ENCODE measurements around the gene LTBP2.

DNA sequence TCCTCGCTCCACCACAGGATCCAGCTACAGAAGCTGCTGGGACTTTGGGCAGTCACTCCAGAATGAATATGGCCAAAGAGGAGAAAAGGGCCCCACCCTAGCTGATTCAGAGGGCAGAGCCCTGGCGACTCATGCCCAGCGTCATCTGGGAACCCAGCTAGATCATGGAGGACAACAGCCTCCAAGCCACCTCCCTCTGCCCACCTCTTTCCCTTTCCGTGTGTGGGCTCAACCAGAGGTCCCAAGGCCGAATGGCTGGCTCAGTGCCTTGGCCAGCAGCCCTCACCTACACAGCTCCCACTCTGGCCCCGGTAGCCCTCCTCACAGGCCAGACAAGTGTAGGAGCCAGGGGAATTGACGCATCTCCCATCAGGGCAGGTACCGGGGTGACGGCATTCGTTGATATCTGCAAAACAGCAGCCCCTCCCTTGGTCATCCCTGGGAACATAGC lies 101.1 kb downstream of the LTBP2 start:
- TF ChIP-seq, protein P1, sequence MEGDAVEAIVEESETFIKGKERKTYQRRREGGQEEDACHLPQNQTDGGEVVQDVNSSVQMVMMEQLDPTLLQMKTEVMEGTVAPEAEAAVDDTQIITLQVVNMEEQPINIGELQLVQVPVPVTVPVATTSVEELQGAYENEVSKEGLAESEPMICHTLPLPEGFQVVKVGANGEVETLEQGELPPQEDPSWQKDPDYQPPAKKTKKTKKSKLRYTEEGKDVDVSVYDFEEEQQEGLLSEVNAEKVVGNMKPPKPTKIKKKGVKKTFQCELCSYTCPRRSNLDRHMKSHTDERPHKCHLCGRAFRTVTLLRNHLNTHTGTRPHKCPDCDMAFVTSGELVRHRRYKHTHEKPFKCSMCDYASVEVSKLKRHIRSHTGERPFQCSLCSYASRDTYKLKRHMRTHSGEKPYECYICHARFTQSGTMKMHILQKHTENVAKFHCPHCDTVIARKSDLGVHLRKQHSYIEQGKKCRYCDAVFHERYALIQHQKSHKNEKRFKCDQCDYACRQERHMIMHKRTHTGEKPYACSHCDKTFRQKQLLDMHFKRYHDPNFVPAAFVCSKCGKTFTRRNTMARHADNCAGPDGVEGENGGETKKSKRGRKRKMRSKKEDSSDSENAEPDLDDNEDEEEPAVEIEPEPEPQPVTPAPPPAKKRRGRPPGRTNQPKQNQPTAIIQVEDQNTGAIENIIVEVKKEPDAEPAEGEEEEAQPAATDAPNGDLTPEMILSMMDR (IDR thresholded peaks at IDR 0.05): no peak
- TF ChIP-seq RARB (CRISPR knock-in tag; IDR thresholded peaks at IDR 0.05) (no peak), HDAC2 (IDR thresholded peaks at IDR 0.05) (no peak), ESRRA (IDR thresholded peaks at IDR 0.05; ENCODE audit: borderline replicate concordance, low read length) (no peak), POLR2AphosphoS2 (conservative IDR thresholded peaks at IDR 0.05; ENCODE audit: low read length) (no peak), RAD21 (conservative IDR thresholded peaks at IDR 0.05 in 1 of 2, IDR thresholded peaks at IDR 0.05 in 1 of 2) (no peak), NPAS2 (CRISPR knock-in tag; IDR thresholded peaks at IDR 0.05; ENCODE audit: borderline replicate concordance) (no peak), FOXS1 (CRISPR knock-in tag; IDR thresholded peaks at IDR 0.05) (no peak), CBX8 (IDR thresholded peaks at IDR 0.05) (no peak), POLR2A (IDR thresholded peaks at IDR 0.05; ENCODE audit: low read length) (no peak)
